ENCODE results near the gene INTS3. TPM values are rescaled to one million over a fixed set of nuclear protein-coding genes. Genes with fewer than 3 reads are reported as not detected.
"Not testable (repeated sequence)": the region's sequence is repeated elsewhere in the genome, so short reads cannot be mapped to it uniquely, and the experiment has no call there.

The INTS3 gene
- total and polyA plus RNA-seq, 2 donors (not counting 3 experiments of a cell fraction or from before 2014, with no cell fraction given), result 61.9 to 63.1 TPM

- Histone ChIP-seq H3K27me3 (ENCODE audit: control insufficient read depth in 2 of 2, insufficient read depth in 2 of 2, low read length in 2 of 2) (no peaks in the 10 kb centered on the region), H2AFZ (ENCODE audit: low read depth, low read length) (no peak overlapping the region), H3K9me1 (replicated peaks; ENCODE audit: control insufficient read depth, extremely low read depth, insufficient read depth, low read length) (no peaks in the 10 kb centered on the region), H3K27ac (ENCODE audit: insufficient read depth, low read depth, low read length) (peak overlapping the region; percentile 39), H3K79me2 (ENCODE audit: control insufficient read depth, insufficient read depth, low read length) (no peaks in the 10 kb centered on the region), H3K4me3 (replicated peaks in 1 of 3; ENCODE audit: insufficient read depth in 1 of 3, low read depth in 1 of 3, low read length in 3 of 3) (no peak overlapping the region), H3K9me3 (replicated peaks; ENCODE audit: control insufficient read depth, insufficient read depth, low read length) (no peaks in the 10 kb centered on the region), H3K4me2 (ENCODE audit: insufficient read depth, low read length) (no peak overlapping the region), H3K4me1 (ENCODE audit: control insufficient read depth, extremely low read depth, insufficient read depth, low read length) (peaks cover 22% of the 10 kb centered on the region), H4K20me1 (replicated peaks; ENCODE audit: control insufficient read depth, extremely low read depth, insufficient read depth, low read length) (no peaks in the 10 kb centered on the region), H3K36me3 (ENCODE audit: control insufficient read depth in 2 of 2, extremely low read depth in 1 of 2, insufficient read depth in 2 of 2, low read length in 2 of 2) (peaks cover 4 to 20% of the 10 kb centered on the region in 2 experiments), H3K9ac (replicated peaks; ENCODE audit: extremely low read depth, insufficient read depth, low read length) (no peak overlapping the region)
- TSS peak; percentile 10 for BruUV-seq (replicated peaks)
- ChIA-PET CTCF (interaction anchor here (0.8 to 2.3 kb wide), 5 partner anchors 9 to 136 kb away, joined by 3 to 12 read pairs (median 4); partner anchors contain the start of gene S100A13), POLR2A (interaction anchor here (0.7 to 1.1 kb wide), 2 partner anchors 79 to 129 kb away, joined by 3 read pairs; partner anchors contain the start of gene CHTOP)
- TF ChIP-seq POLR2A (IDR thresholded peaks at IDR 0.05; ENCODE audit: low read depth, low read length) (peak; percentile 43), JUN (IDR thresholded peaks at IDR 0.05; ENCODE audit: borderline replicate concordance, insufficient read depth, insufficient read length, low read depth) (peak; percentile 73), POLR2AphosphoS5 (IDR thresholded peaks at IDR 0.05; ENCODE audit: insufficient read depth, low read depth, low read length) (peak; percentile 52), GATA2 (IDR thresholded peaks at IDR 0.05; ENCODE audit: insufficient read depth, insufficient read length, low read depth, low read length) (peak; percentile 87), MYC (IDR thresholded peaks at IDR 0.05; ENCODE audit: low read depth, low read length) (no peak)
- peak; percentile 87 for DNase-seq (ENCODE audit: low read depth, low spot score)
- dilution Hi-C loops (cut with MboI; ENCODE audit: extremely low pct_ligation_motif_present, low sequenced_read_pairs), result no loop called here
- intact Hi-C loops (cut with micrococcal nuclease), result loop anchor here (1.0 kb wide), 2 partner anchors 9 to 11 kb away; no protein-coding TSS in a partner anchor
- FAIRE-seq, result peak; percentile 94
Observed at GRCh38 chr1:153763365-153764225, 35.7 kb downstream of the INTS3 start.

GRCh38 chr1:153764310-153764709, 36.5 kb downstream of the INTS3 start:
- Histone ChIP-seq H3K27ac (ENCODE audit: insufficient read depth, low read depth, low read length) (peak overlapping the region; percentile 39), H3K36me3 (ENCODE audit: control insufficient read depth in 2 of 2, extremely low read depth in 1 of 2, insufficient read depth in 2 of 2, low read length in 2 of 2) (peaks cover 7 to 25% of the 10 kb centered on the region in 2 experiments), H2AFZ (ENCODE audit: low read depth, low read length) (no peak overlapping the region), H3K4me3 (replicated peaks in 1 of 3; ENCODE audit: insufficient read depth in 1 of 3, low read depth in 1 of 3, low read length in 3 of 3) (no peak overlapping the region), H4K20me1 (replicated peaks; ENCODE audit: control insufficient read depth, extremely low read depth, insufficient read depth, low read length) (no peaks in the 10 kb centered on the region), H3K27me3 (ENCODE audit: control insufficient read depth in 2 of 2, insufficient read depth in 2 of 2, low read length in 2 of 2) (no peaks in the 10 kb centered on the region), H3K79me2 (ENCODE audit: control insufficient read depth, insufficient read depth, low read length) (no peaks in the 10 kb centered on the region), H3K9me3 (replicated peaks; ENCODE audit: control insufficient read depth, insufficient read depth, low read length) (no peaks in the 10 kb centered on the region), H3K9me1 (replicated peaks; ENCODE audit: control insufficient read depth, extremely low read depth, insufficient read depth, low read length) (no peaks in the 10 kb centered on the region), H3K9ac (replicated peaks; ENCODE audit: extremely low read depth, insufficient read depth, low read length) (no peak overlapping the region), H3K4me2 (ENCODE audit: insufficient read depth, low read length) (no peak overlapping the region), H3K4me1 (ENCODE audit: control insufficient read depth, extremely low read depth, insufficient read depth, low read length) (peaks cover 22% of the 10 kb centered on the region)
- dilution Hi-C loops (cut with MboI; ENCODE audit: extremely low pct_ligation_motif_present, low sequenced_read_pairs) (no loop called here), intact Hi-C loops (cut with micrococcal nuclease) (no loop called here)
- ChIA-PET CTCF (interaction anchor here (1.9 to 2.3 kb wide), 2 partner anchors 8 to 13 kb away, joined by 11 to 12 read pairs; no protein-coding TSS in a partner anchor), POLR2A (no interaction called here)
- BruUV-seq (replicated peaks), result no TSS peak
- FAIRE-seq, result no peak
- TF ChIP-seq EZH2 (IDR thresholded peaks at IDR 0.05; ENCODE audit: borderline replicate concordance, low read depth, low read length, severe bottlenecking) (no peak), FOS (IDR thresholded peaks at IDR 0.05; ENCODE audit: borderline replicate concordance, insufficient read depth, low read length) (no peak), POLR2A (IDR thresholded peaks at IDR 0.05; ENCODE audit: low read depth, low read length) (no peak), GATA2 (IDR thresholded peaks at IDR 0.05; ENCODE audit: insufficient read depth, insufficient read length, low read depth, low read length) (no peak), MAX (IDR thresholded peaks at IDR 0.05; ENCODE audit: insufficient read depth, insufficient read length) (no peak)
- no peak for DNase-seq (ENCODE audit: low read depth, low spot score)

GRCh38 chr1:153766663-153767062, 38.8 kb downstream of the INTS3 start:
- H4K20me1 ChIP-seq (replicated peaks; ENCODE audit: control insufficient read depth, extremely low read depth, insufficient read depth, low read length); H3K27ac ChIP-seq (ENCODE audit: insufficient read depth, low read depth, low read length); dilution Hi-C loops (cut with MboI; ENCODE audit: extremely low pct_ligation_motif_present, low sequenced_read_pairs); H3K4me2 ChIP-seq (ENCODE audit: insufficient read depth, low read length); POLR2A ChIA-PET; BruUV-seq (replicated peaks); H3K27me3 ChIP-seq (ENCODE audit: control insufficient read depth in 2 of 2, insufficient read depth in 2 of 2, low read length in 2 of 2); H3K79me2 ChIP-seq (ENCODE audit: control insufficient read depth, insufficient read depth, low read length); H2AFZ ChIP-seq (ENCODE audit: low read depth, low read length); FAIRE-seq; H3K9me3 ChIP-seq (replicated peaks; ENCODE audit: control insufficient read depth, insufficient read depth, low read length); DNase-seq (ENCODE audit: low read depth, low spot score); H3K9ac ChIP-seq (replicated peaks; ENCODE audit: extremely low read depth, insufficient read depth, low read length); H3K4me3 ChIP-seq (replicated peaks in 1 of 3; ENCODE audit: insufficient read depth in 1 of 3, low read depth in 1 of 3, low read length in 3 of 3); H3K9me1 ChIP-seq (replicated peaks; ENCODE audit: control insufficient read depth, extremely low read depth, insufficient read depth, low read length); intact Hi-C loops (cut with micrococcal nuclease): not testable (repeated sequence)
- CTCF ChIA-PET, result interaction anchor here (1.3 to 1.7 kb wide), 3 partner anchors 14 to 139 kb away, joined by 3 to 4 read pairs (median 3); partner anchors contain the start of gene S100A13
- peaks cover 5 to 17% of the 10 kb centered on the region in 2 experiments for H3K36me3 ChIP-seq (ENCODE audit: control insufficient read depth in 2 of 2, extremely low read depth in 1 of 2, insufficient read depth in 2 of 2, low read length in 2 of 2)
- H3K4me1 ChIP-seq (ENCODE audit: control insufficient read depth, extremely low read depth, insufficient read depth, low read length), result peaks cover 35% of the 10 kb centered on the region
